GM19043 (cell line): Measurements from ENCODE around the gene OR2S2.

Source experiments
- ATAC-seq: cut with Tn5 transposase; IDR thresholded peaks from one replicate; pipeline ENCODE4 v1.9.1; 2021; ENCODE audit warnings: low read depth; ENCODE audit not compliant: unreplicated experiment

OR2S2 gene

DNA sequence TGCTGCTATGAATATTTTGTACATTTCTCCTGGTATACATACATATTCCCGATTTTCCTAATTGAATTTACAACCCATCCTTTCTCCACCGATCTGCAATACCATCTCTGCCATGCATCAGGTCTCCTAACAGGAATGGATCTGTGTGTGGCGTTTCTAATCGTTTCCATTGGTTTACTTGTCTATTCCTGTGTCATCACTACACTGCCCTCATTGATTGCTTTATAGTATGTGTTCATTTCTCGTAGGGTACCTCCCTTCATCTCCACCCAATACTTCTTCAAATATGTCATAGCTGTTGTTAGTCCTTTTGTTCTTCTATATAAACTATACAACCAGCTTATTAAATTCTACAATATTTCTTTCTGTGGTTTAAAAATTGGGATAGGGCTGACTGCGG lies 7.1 kb upstream of the OR2S2 start:
- ATAC-seq = no peak

DNA sequence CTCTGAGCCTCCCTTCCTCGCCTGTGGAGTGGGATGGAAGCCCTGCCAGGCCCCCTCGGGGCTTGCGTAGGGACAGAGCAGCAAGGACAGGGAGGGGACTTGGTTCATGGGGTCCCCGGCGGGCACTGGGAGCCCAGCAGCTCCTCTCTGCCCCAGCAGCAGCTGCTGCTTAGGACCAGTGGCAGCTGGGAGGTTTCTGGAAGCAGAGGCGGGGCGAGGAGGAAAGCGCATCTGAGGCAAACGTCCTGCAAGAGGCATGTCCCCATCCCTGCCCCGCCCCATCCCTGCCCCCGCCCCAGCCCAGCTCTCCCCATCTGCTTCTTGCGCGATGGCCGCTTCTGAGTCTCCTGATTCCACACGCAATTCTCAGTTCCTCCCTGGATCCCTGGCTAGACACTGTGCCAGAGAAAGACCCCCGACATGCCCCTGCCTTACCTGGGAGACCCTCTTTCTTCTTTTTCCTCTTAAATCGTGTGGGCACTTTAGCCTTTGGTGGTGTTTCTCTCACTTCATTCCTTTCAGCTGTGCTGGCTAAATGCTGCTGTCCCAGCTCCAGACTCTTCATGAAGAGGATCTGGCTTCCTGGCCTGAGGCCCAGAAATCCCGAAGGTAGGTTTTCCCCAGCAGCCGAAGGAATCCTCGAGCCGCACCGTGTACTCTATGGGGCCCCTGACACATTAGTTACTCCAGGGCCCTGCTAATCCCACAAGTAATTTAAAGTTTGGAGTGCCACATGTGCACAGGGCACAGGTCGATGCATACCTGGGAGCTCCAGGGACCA lies 4.4 kb upstream of the OR2S2 start:
- ATAC-seq = no peak

DNA sequence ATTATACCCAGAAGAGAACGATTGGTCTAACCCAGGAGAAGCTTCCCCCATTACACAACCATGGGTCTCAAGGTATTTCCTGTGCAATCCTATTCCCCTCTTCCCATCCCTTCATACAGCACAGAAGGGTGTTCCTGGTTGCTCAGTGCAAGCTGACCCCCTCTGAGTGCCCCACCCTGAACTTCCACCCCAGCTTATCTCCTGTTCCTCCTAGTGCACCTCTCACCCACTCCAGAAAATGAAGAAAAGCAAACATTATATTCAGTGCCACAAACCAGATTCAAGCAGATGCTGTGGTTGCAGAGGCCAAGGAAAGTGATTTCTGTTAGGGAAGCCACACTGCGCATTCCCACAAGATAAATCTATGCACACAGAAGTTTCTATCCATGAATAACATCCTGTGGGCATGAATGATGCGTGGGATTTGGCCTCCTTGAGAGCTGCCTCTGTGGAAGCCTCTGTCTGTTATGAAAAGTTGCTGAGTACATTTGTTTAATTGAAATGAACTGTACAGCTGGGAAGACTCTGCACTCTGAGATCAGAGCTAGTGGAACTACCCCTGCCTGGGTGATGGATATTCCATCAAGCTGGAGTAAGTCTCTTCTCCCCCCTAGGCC lies 2.2 kb upstream of the OR2S2 start:
- ATAC-seq = no peak

DNA sequence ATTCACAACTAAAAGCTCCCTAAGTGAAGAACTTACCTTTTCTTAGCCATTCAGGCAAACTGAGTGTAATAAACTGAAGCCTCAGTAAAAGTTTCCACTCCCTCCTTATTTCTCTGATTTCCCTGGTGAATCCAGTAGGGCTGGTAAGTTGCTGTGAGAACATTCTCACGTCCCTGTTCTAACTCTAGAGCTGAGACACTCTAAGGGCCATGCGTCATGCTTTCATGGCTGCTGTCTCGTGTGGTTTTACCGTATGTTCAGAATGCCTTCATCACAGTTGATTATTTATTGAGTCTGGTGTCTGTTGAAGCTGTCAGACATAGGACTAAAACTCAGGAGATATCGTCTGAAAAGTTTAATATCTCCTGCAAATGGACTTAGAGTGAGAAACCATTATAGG lies 1.3 kb downstream of the OR2S2 start:
- no peak for ATAC-seq

DNA sequence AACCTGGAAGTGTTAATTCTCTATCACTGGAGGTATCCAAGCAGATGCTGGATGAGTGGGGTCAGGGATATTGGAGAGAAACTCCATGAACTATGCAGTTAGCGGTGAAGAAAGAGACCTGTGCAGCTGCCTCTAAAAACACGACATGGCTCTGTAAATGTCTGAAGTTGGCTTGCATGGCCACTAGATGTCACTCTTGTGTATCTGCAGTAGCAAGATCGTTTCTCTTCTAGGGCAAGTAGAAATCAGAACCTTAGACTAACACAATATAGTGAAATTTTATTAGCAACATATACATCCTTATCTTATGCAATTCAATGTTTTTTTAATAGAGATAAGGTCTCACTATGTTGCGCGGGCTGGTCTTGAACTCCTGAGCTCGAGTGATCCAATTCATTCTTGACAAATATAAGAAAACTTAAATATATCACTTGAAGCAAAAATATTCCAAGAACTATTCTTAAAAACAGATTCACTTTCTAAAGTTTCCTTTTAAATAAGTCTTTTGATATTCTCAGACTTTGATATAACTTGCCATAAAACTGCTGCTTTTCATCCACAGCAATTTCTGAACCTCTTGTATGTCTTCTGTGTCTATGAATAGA lies 2.9 kb downstream of the OR2S2 start:
- no peak for ATAC-seq

DNA sequence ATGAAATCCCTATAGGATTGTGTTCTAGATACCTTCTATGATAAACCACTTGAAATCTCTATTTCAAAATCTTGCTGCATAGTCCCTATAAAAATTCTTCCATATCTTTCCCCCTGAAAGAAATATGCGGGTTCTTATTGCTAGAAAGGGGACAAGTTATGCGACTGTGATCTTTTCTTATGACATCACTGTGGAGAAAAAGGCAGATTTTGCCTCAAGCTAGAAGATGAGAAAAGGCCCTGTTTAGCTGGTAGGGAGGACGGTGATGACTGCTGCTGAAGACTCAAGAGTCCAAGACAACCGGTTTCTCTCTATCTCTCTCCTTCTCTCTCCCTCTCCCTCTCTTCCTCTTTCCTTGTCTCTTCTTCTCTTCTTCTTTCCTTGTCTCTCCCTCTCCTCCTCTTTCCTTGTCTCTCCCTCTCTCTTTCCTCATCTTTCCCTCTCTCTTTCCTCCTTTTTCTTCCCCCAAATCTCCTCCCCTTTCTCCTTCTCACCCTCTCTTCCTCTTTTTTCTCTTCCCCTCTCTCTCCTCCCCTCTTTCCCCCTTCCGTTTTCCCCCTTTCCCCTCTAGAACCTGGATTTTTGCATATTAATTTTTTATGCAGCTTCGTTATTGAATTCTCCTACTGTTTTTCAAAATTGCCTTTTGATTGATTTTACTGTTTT lies 5.3 kb downstream of the OR2S2 start:
- ATAC-seq = no peak

DNA sequence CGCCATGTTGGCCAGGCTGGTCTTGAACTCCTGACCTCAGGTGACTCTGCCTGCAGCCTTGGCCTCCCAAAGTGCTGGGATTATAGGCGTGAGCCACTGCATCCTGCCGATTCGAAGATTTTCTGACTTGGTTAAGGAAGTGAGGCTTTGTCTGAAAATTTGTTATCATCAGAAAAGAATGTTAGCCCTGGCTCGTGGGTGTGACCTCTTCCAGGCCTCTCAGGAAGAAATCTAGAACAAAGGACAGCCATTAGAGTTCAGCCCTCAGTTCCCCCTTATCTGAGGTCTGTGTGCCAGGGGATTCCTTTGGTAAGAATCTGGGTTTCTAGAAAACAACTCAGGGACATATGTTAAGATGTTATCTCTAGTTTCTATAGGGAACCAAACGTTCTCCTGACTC lies 6.2 kb downstream of the OR2S2 start:
- ATAC-seq = no peak

DNA sequence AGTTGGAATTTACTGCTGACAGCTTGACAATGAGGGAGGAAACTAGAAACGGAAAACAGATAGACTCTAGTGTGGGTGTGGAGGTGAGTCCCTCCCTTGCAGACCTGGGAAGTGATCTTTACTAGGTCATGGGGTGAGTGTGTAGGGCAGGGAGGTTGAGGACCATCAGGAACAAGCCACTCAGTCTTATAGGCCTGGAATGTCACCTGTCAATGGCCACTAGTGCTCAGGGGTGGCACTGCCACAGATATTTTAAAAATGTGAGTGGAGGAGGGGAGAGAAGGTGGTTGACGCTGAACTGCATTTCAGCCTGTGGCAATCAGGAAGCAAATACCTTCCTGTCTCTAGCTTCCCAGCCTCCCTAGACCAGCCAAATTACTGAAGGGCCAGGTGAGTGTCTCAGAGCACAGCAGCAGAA lies 9.0 kb downstream of the OR2S2 start:
- no peak for ATAC-seq

DNA sequence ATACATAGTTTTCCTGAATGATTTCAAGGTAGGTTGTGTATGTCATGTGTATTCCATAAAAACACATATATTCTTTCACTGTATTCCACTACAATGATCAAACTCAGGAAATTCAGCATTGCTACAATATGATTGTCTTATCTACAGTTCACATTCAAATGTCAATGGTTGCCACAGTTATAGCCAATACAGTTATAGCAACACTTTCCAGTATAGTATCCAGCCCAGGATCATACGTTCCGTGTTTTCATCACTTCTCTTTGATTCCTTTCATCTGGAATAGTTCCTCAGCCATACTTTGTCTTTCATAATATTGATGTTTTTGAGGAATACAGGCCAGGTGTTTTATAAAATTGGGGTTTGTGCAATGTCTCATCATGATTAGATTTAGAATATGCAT lies 9.5 kb downstream of the OR2S2 start:
- ATAC-seq = no peak

DNA sequence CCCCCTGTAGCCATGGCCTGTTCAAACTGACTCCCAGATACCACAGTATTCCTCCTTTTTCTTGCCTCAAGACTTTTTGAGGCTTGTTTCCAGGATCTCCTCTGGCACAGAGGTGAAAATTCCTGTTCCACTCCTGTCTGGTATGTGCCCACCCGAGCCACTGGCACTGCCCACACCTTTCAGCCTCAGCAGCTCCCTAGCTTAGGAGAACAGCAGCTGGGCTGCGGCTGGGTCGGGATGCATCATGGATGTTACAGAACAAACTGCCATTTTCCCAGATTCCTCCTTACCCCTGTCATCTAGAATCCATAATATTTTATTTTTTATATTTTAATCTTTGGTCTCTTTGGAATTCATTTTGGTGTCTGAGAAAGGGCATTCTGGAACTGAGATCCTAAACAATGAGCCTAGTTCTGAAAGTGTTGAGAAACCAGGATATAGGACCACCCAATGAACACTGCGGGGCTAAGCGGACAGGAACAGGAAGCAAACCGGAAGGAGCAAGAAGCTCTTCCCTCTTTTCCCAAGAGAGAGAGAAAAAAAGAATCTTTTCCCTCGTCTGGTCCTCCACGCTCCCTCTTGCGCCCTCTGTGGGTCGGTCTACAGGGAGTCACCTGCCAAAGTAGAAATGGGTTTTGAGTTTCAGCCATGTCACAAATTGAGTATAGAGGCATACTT lies 12.5 kb downstream of the OR2S2 start:
- ATAC-seq = no peak

DNA sequence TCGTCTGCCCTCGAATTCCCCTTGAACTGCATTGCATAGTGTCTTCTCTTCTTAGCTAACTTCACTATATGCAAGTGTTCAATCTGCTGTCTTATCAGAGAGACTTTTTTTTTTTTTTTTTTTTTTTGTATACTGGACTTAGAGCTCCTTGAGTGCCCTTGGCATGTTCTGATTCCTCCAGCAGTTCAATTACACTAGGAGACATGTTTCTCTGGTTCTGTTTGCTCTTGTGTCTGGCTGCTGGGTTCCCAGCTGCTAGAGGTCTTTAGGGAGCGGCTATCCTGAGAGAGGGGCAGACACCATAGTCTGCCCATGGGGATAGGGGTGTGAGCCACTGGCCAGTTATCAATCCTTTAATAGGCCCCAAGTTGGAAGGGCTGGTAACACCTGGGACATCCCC lies 13.1 kb downstream of the OR2S2 start:
- no peak for ATAC-seq

DNA sequence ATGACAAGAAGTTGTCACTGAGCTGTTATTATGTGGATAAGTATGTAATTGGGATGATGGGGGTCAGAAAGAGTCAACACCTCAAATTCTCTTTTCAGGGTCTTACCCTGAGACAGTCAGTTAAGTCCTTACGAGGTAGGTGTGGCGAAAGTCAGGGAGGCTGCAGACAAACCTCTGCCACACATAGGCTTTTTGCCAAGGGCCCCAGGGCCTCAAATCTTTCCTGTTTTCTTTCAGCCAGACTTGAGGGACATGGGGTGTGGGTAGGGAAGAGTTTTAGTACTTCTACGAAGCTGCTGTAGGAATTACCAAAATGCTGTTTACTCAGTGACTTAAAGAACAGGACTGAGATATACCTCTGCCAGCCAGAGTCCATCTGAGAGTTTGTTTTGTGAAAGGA lies 13.8 kb downstream of the OR2S2 start:
- no peak for ATAC-seq

DNA sequence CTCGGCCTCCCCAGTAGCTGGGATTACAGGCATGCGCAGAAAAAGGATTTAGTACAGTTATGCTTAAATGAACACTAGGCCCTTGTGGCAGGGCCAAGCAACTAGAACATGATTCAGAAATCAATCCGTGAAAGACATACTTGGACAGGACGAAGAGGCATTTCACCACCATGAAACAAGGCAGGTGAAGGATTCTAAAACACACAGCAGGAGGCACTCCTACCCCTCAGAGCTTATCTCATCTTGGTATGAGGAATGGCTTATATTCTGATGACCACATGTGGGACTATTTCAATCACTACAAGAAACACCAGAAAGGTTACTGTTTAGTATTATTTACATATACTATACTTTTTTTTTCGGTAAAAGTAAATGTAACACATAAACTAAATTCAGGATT lies 15.7 kb downstream of the OR2S2 start:
- no peak for ATAC-seq

DNA sequence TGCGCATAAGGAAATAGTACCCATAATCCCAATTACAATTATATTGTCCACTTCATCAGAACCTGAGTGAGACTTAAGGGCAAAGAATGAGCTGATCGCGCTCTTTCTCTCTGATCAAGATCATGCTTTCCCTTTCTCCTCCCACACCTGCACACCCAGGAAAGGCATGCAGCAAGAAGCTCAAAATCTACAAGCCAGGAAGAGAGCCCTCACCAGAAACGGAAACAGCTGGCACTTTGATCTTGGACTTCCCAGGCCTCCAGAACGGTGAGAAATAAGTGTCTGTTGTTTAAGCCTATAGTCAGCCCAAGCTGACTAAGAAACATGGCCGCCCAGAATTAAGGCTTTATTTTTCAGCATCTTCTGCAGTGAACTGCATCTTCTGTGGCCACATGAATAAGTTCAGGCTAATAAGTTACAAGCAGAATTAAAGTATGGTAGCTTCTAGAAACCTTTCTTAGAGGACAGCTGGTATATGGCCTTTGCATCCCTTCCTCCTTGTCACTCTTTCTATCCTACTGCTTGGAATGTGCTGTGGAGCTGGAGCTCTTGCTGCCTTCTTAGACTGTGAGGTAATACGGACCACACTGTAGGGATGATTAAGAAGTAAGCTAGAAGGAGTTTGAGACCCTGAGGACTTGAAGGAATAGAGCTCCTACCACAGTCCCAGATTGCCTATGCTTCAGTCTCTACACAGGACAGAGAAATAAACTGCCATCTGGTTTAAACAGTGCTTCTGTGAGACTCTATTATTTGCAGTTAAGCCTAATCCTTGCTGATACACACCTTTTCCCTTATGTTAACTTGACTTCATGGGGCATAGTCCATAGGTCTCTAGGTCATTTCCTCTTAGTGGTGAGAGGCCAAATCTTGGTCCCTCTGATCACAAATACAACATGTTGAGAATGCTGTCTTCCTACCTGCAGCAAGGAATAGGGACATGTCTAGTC lies 17.2 kb downstream of the OR2S2 start:
- no peak for ATAC-seq

DNA sequence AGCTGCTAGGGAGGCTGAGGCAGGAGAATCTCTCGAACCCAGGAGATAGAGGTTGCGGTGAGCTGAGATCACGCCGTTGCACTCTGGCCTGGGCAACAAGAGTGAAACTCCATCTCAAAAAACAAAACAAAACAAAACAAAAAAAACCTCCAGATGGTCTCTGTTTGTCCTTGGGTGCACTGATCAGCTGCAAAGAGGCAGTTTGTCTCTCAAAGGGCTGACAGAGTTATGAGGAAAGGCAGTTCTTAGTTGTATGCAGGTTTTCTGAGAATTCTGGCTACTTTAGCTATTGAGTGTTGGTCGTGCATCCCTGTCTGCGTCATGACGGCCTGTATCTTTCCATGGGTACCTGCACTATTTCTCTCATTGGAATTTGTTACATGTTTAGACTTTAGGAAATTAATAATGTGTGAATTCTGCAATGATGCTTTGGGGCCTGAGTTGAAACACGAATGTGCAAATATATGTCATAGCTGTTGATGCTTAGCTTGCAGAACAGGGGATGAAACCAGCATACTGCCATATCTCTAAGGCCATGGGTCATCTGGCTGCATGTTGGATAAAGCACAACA lies 18.2 kb downstream of the OR2S2 start:
- ATAC-seq = no peak

DNA sequence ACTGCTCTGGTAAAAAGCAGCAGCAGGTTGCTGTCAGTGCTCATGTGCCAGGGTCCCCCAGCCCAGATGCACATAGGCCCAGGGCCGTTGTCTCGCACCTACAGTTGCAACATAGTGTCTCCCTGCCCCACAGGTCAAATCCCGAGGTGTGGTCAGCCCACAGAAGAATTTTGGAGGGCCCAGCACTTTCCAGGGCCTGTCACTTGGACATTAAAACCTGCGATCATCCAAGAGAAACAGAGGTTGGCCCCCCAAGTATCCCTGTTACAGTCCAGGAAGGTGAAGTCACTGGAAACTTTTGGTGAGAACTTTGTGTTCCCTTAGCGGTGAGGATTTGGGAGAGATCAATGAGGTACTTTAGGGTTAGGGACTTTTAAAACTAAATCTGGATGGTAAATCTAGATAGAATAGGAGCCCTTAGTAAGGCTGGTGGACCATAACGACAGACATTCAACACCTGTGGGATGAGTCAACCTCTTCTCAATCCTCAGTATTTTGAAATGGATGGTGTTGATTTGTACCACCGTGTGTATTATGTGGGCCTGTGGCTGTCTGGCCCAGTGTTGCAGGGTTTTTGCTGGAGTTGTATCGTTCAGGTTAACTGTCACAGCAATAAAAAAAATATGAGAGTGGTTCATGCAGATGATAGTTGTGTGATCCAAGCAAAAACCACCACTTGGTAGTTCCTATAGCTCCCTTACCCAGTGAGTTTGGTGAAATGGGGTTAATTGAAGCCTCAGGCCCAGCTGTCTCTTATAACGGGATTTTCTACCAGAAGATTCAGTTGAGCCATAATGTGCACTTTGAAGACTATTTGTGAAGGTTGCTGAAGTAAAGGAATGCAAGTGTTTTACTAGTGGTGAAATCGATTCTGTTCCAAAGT lies 19.2 kb downstream of the OR2S2 start:
- no peak for ATAC-seq

DNA sequence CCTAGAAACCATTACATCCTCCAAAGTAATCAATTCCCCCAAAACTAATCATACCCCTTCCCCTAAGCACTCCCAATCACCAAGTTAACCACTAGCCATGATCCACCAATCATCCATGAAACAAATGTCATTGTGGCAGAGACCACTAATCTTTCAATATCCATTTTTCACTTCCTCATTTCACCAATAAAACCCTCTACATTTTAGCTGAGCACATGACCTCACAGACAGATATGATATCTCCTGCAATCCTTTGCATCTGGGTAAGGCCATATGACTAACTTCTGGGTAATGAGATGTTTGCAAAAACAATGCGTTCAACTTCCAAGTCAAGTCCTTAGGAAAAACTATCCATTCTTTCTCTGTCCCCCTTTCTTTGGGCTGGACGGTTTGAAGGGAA lies 20.7 kb downstream of the OR2S2 start:
- ATAC-seq = no peak

DNA sequence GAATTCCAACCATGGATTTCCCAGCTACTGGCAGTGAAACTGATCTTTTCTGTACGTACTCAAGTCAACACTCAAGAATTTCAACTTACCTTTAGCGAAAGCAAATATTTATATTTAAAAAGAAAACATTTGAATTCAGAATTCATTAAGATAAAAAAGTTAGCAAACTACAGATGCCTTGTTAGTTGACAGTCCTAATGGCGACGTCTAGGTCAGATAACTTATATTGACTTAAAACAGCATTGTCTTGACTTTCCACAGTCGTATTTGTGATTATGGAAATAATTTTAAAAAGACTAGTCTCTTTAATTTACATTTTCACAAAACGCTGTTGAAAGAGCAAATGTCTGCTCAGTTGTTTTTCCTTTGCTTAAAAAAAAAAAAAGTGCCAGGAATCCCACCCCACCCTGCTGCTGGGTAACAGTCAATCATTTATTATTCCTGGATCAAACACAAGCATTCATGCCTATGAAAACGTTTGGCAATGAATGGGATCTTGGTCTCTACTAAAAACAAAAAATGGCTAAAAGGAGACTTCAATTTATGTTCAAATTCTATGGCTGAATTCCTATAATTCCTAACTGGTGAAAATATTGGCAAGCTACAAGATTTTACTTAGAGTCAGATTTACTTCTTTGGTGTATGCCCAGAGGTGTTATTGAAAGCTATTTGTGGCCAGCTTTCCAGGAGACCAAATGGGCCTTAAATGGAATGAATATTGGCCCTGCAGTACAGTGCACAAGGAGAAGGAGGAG lies 22.0 kb downstream of the OR2S2 start:
- ATAC-seq = no peak
